HG02943 (cell line): ENCODE data around the gene CEND1.

Experiments used
- ATAC-seq: cut with Tn5 transposase; IDR thresholded peaks from one replicate; pipeline ENCODE4 v1.9.1; 2021; ENCODE audit warnings: mild to moderate bottlenecking, low read depth, moderate library complexity; ENCODE audit not compliant: unreplicated experiment

The CEND1 gene

GRCh38 chr11:827897-828192 is 38.0 kb upstream of the CEND1 start, which contains the start of gene CRACR2B:
Gene CRACR2B, plus strand, starts transcription at chr11:827919. Its CDS starts 689 bp downstream, at chr11:828608.
- ATAC-seq: no peak

GRCh38 chr11:827146-827896 is 37.4 kb upstream of the CEND1 start:
- ATAC-seq: no peak

GRCh38 chr11:826836-827145 is 36.9 kb upstream of the CEND1 start:
- ATAC-seq: no peak

GRCh38 chr11:826227-826621 is 36.3 kb upstream of the CEND1 start:
- no peak for ATAC-seq

GRCh38 chr11:825366-826226 is 35.7 kb upstream of the CEND1 start:
- ATAC-seq: no peak

- no peak for ATAC-seq
These were observed 35.1 kb upstream of the CEND1 start for GRCh38 chr11:824942-825341.

- no peak for ATAC-seq
These were observed 34.5 kb upstream of the CEND1 start for GRCh38 chr11:824292-824880.

- no peak for ATAC-seq
These were observed 33.8 kb upstream of the CEND1 start for GRCh38 chr11:823441-824291.

GRCh38 chr11:821512-822371 is 31.9 kb upstream of the CEND1 start:
- ATAC-seq: no peak

- no peak for ATAC-seq
These were observed 31.0 kb upstream of the CEND1 start for GRCh38 chr11:820655-821511.

GRCh38 chr11:819943-820649 is 30.2 kb upstream of the CEND1 start:
- peak; percentile 53 for ATAC-seq

GRCh38 chr11:819129-819931 is 29.4 kb upstream of the CEND1 start:
- ATAC-seq: peak; percentile 56

- no peak for ATAC-seq
These were observed 28.7 kb upstream of the CEND1 start, which contains the start of gene PNPLA2 for GRCh38 chr11:818396-819128. Gene PNPLA2, plus strand, starts transcription at chr11:818914. Its CDS starts 805 bp downstream, at chr11:819719.

GRCh38 chr11:816433-816779 is 26.5 kb upstream of the CEND1 start:
- no peak for ATAC-seq

GRCh38 chr11:815675-816432 is 26.0 kb upstream of the CEND1 start:
- no peak for ATAC-seq

GRCh38 chr11:813456-814096 is 23.7 kb upstream of the CEND1 start:
- no peak for ATAC-seq
